Natural killer cell (primary cell): ENCODE data around the gene VIPR2. TPM values are rescaled to one million over a fixed set of nuclear protein-coding genes. Genes with fewer than 3 reads are reported as not detected.

Experiments
- ATAC-seq, 3 donors: fragments of 150-1000 bp in 2 of 3; fragments of 200-7000 bp in 1 of 3; cut with Tn5 transposase; 1 replicate in 1 of 3; 2 replicates in 2 of 3; pipeline ENCODE4 v1.10.0; 2021; ENCODE audit warnings: mild to moderate bottlenecking in 2 of 3, moderate library complexity in 2 of 3
- DNase-seq, 2 donors: peaks; one replicate each; pipeline versions ENCODE4 v3.0.0 to v3.0.0-alpha.2; 2013 to 2021; ENCODE audit warnings: mixed read lengths in 1 of 2
- H3K27ac ChIP-seq: one replicate; pipeline ENCODE4 v1.5.1; 2013; ENCODE audit warnings: mild to moderate bottlenecking, low read length
- H3K27me3 ChIP-seq: one replicate; pipeline ENCODE4 v1.6.1; 2013; ENCODE audit warnings: low read length; ENCODE audit not compliant: control insufficient read depth, insufficient read depth
- H3K36me3 ChIP-seq: one replicate; pipeline ENCODE4 v1.6.1; 2013; ENCODE audit warnings: low read length; ENCODE audit not compliant: control insufficient read depth, insufficient read depth
- H3K4me1 ChIP-seq: one replicate; pipeline ENCODE4 v1.6.1; 2013; ENCODE audit warnings: low read length; ENCODE audit not compliant: control insufficient read depth, insufficient read depth
- H3K4me3 ChIP-seq: one replicate; pipeline ENCODE4 v1.5.1; 2013; ENCODE audit warnings: low read length
- H3K9me3 ChIP-seq: one replicate; pipeline ENCODE4 v1.6.1; 2013; ENCODE audit warnings: low read length; ENCODE audit not compliant: control insufficient read depth, insufficient read depth
- H3K27ac Mint-ChIP-seq, 2 donors: one replicate each; pipeline ENCODE4 v1.8.0; 2022; ENCODE audit warnings: mild to moderate bottlenecking in 2 of 2, mixed read lengths in 2 of 2, moderate library complexity in 1 of 2
- H3K27me3 Mint-ChIP-seq, 2 donors: one replicate each; pipeline ENCODE4 v1.8.0; 2022; ENCODE audit warnings: low read depth in 2 of 2, mixed read lengths in 2 of 2
- H3K36me3 Mint-ChIP-seq: one replicate; pipeline ENCODE4 v1.8.0; 2022; ENCODE audit warnings: mixed read lengths
- H3K4me1 Mint-ChIP-seq, 2 donors: one replicate each; pipeline ENCODE4 v1.8.0; 2022; ENCODE audit warnings: mixed read lengths in 2 of 2
- H3K4me3 Mint-ChIP-seq: one replicate; pipeline ENCODE4 v1.8.0; 2022; ENCODE audit warnings: mild to moderate bottlenecking, moderate library complexity, mixed read lengths
- H3K9me3 Mint-ChIP-seq, 2 donors: one replicate each; pipeline ENCODE4 v1.8.0; 2022; ENCODE audit warnings: mixed read lengths in 2 of 2
- CTCF ChIP-seq: fragments of 200-600 bp; IDR thresholded peaks from one replicate; pipeline ENCODE4 v1.8.0; 2022; ENCODE audit warnings: antibody characterized with exemption
- WGBS: methylation state at CpG from one replicate; pipeline ENCODE4 v1.1.7; 2013; ENCODE audit warnings: missing lambda C conversion rate; ENCODE audit not compliant: insufficient coverage; 5-methylcytosine and 5-hydroxymethylcytosine counted together
- intact Hi-C: fragments of 100-400 bp; cut with micrococcal nuclease; formaldehyde crosslinking; loops from one replicate; pipeline ENCODE4 v1.14.2; 2022
- total RNA-seq, 4 donors: library from RNA; stranded (reverse); fragments of 120-200 nt in 1 of 4; gene quantifications; one replicate each; pipeline versions ENCODE4 v1.2.3 to v1.2.4, GENCODE V29; 2013 to 2022

VIPR2 gene
- total RNA-seq, 3 donors from 2014 or later (not counting 1 experiment from before 2014, with no cell fraction given) = 2.2 to 4.9 (median 4.7) TPM

GRCh38 chr7:159151231-159151630 is 6.6 kb upstream of the VIPR2 start:
- H3K4me3 ChIP-seq = no peak overlapping the region
- TF ChIP-seq CTCF = no peak
- Mint-ChIP-seq H3K4me3 (no peak overlapping the region), H3K27me3 (no peaks in the 10 kb centered on the region), H3K27ac (no peak overlapping the region), H3K4me1 (no peaks in the 10 kb centered on the region), H3K36me3 (no peaks in the 10 kb centered on the region), H3K9me3 (no peaks in the 10 kb centered on the region)
- 89% methylated on average over 8 of the region's 8 CpGs for WGBS
- intact Hi-C loops = no loop called here
- DNase-seq (no peak), ATAC-seq (no peak)
- H3K27ac ChIP-seq = no peak overlapping the region
- no peaks in the 10 kb centered on the region for H3K9me3 ChIP-seq
- H3K4me1 ChIP-seq = no peaks in the 10 kb centered on the region
- no peaks in the 10 kb centered on the region for H3K27me3 ChIP-seq
- H3K36me3 ChIP-seq = no peaks in the 10 kb centered on the region

GRCh38 chr7:159149488-159149887 is 4.8 kb upstream of the VIPR2 start:
- no peak overlapping the region for H3K27ac ChIP-seq
- Mint-ChIP-seq H3K4me1 (no peaks in the 10 kb centered on the region), H3K27me3 (no peaks in the 10 kb centered on the region), H3K9me3 (no peaks in the 10 kb centered on the region), H3K27ac (no peak overlapping the region), H3K4me3 (no peak overlapping the region), H3K36me3 (no peaks in the 10 kb centered on the region)
- no peak overlapping the region for H3K4me3 ChIP-seq
- DNase-seq (no peak), ATAC-seq (no peak)
- no peaks in the 10 kb centered on the region for H3K9me3 ChIP-seq
- TF ChIP-seq CTCF = no peak
- intact Hi-C loops = loop anchor here (5.0 kb wide), 1 partner anchor 48 kb away; no protein-coding TSS in a partner anchor
- 88% methylated on average over 8 of the region's 8 CpGs for WGBS
- H3K27me3 ChIP-seq = no peaks in the 10 kb centered on the region
- peaks cover under 1% of the 10 kb centered on the region for H3K4me1 ChIP-seq
- no peaks in the 10 kb centered on the region for H3K36me3 ChIP-seq

- H3K4me3 ChIP-seq = no peak overlapping the region
- peaks cover 8% of the 10 kb centered on the region for H3K4me1 ChIP-seq
- DNase-seq (no peak), ATAC-seq (no peak)
- no peaks in the 10 kb centered on the region for H3K27me3 ChIP-seq
- intact Hi-C loops = loop anchor here (5.0 kb wide), 1 partner anchor 49 kb away; no protein-coding TSS in a partner anchor
- no peak overlapping the region for H3K27ac ChIP-seq
- TF ChIP-seq CTCF = no peak
- Mint-ChIP-seq H3K36me3 (no peaks in the 10 kb centered on the region), H3K27ac (no peak overlapping the region), H3K9me3 (no peaks in the 10 kb centered on the region), H3K27me3 (no peaks in the 10 kb centered on the region), H3K4me3 (no peak overlapping the region), H3K4me1 (peaks cover 0 to 5% of the 10 kb centered on the region in 2 donors)
- H3K36me3 ChIP-seq = no peaks in the 10 kb centered on the region
- WGBS = 94% methylated on average over 17 of the region's 17 CpGs
- H3K9me3 ChIP-seq = no peaks in the 10 kb centered on the region
Measured at GRCh38 chr7:159148430-159149395, 4.0 kb upstream of the VIPR2 start.
